Mammary epithelial cell (primary cell): Measurements from ENCODE around the gene TMEM154.

ENCODE experiments used
- CTCF ChIP-seq, 2 donors: IDR thresholded peaks in 1 of 2; conservative IDR thresholded peaks in 1 of 2; 2 replicates each; pipeline ENCODE4 v1.5.1; 2011 to 2012; ENCODE audit warnings: inconsistent platforms in 2 of 2, low read length in 2 of 2, mild to moderate bottlenecking in 2 of 2, control low read depth in 1 of 2, low read depth in 1 of 2; ENCODE audit not compliant: insufficient read depth in 1 of 2; ENCODE audit errors: extremely low read depth in 1 of 2
- EZH2 ChIP-seq: IDR thresholded peaks from 2 replicates; pipeline ENCODE4 v1.6.1; 2012; ENCODE audit warnings: low read length, inconsistent platforms, borderline replicate concordance

GRCh38 chr4:152599636-152600035 is 80.2 kb downstream of the TMEM154 start:
- no peak for TF ChIP-seq CTCF (conservative IDR thresholded peaks at IDR 0.05 in 1 of 2, IDR thresholded peaks at IDR 0.05 in 1 of 2; ENCODE audit: extremely low read depth in 1 of 2, insufficient read depth in 1 of 2, low read depth in 1 of 2, low read length in 2 of 2)
- no peak for TF ChIP-seq EZH2
